DOHH2 (cell line): Measurements from ENCODE around the gene DSTN.

ENCODE experiments used
- H3F3A ChIP-seq: fragments of 200-600 bp; sonication (generic), shearing (Covaris generic); 2 replicates; pipeline ENCODE4 v1.6.0; 2016; ENCODE audit warnings: antibody characterized with exemption, mild to moderate bottlenecking; ENCODE audit not compliant: control insufficient read depth, insufficient read depth
- H3K27ac ChIP-seq: fragments of 200-600 bp; sonication (generic); 2 replicates; pipeline ENCODE4 v1.5.1; 2014; ENCODE audit warnings: low read depth, mild to moderate bottlenecking, low read length, moderate library complexity
- H3K27me3 ChIP-seq: fragments of 200-600 bp; sonication (generic); 2 replicates; pipeline ENCODE4 v1.6.1; 2014; ENCODE audit warnings: mild to moderate bottlenecking, low read length, mixed read lengths; ENCODE audit not compliant: control insufficient read depth
- H3K36me3 ChIP-seq: fragments of 200-600 bp; sonication (generic); 2 replicates; pipeline ENCODE4 v1.6.1; 2014; ENCODE audit warnings: mild to moderate bottlenecking, low read length, moderate library complexity, mixed read lengths; ENCODE audit not compliant: control insufficient read depth
- H3K4me1 ChIP-seq: fragments of 200-600 bp; sonication (generic); 2 replicates; pipeline ENCODE4 v1.6.1; 2014; ENCODE audit warnings: mild to moderate bottlenecking, low read length, mixed read lengths; ENCODE audit not compliant: control insufficient read depth
- H3K4me2 ChIP-seq: fragments of 200-600 bp; sonication (generic); 2 replicates; pipeline ENCODE4 v1.6.0; 2014; ENCODE audit warnings: mild to moderate bottlenecking, low read length, moderate library complexity
- H3K4me3 ChIP-seq: fragments of 200-600 bp; sonication (generic); 2 replicates; pipeline ENCODE4 v1.5.1; 2014; ENCODE audit warnings: mild to moderate bottlenecking, low read length, mixed read lengths
- H3K79me2 ChIP-seq: fragments of 200-600 bp; sonication (generic); 2 replicates; pipeline ENCODE4 v1.6.1; 2014; ENCODE audit warnings: mild to moderate bottlenecking, low read length, mixed read lengths; ENCODE audit not compliant: control insufficient read depth
- H3K9me2 ChIP-seq: fragments of 200-600 bp; sonication (generic); replicated peaks from 2 replicates; pipeline ENCODE4 v1.6.1; 2014; ENCODE audit warnings: mild to moderate bottlenecking, low read length, mixed read lengths; ENCODE audit not compliant: control insufficient read depth
- H3K9me3 ChIP-seq: fragments of 200-600 bp; sonication (generic); 2 replicates; pipeline ENCODE4 v1.6.1; 2014; ENCODE audit warnings: antibody characterized with exemption, low read length, mixed read lengths; ENCODE audit not compliant: control insufficient read depth, insufficient read depth
- H4K20me1 ChIP-seq: fragments of 200-600 bp; sonication (generic); 2 replicates; pipeline ENCODE4 v1.6.0; 2014; ENCODE audit warnings: low read depth, mild to moderate bottlenecking, antibody characterized with exemption, low read length, moderate library complexity; ENCODE audit not compliant: control insufficient read depth, insufficient read depth
- CTCF ChIP-seq: fragments of 200-600 bp; sonication (generic); IDR thresholded peaks from one replicate; pipeline ENCODE4 v1.5.1; 2014; ENCODE audit warnings: antibody characterized with exemption, mild to moderate bottlenecking, low read depth, low read length; ENCODE audit not compliant: poor library complexity, severe bottlenecking
- EZH2phosphoT487 ChIP-seq: fragments of 200-600 bp; sonication (generic); IDR thresholded peaks from 2 replicates; pipeline ENCODE4 v1.6.1; 2017; ENCODE audit warnings: borderline replicate concordance, mild to moderate bottlenecking, antibody characterized with exemption, low read length, moderate library complexity, mixed read lengths

DSTN gene

GRCh38 chr20:17611540-17612286 lies 41.8 kb downstream of the DSTN start:
- Histone ChIP-seq H3K36me3 (no peaks in the 10 kb centered on the region), H3K27ac (no peak overlapping the region), H3K4me3 (no peak overlapping the region), H3F3A (no peaks in the 10 kb centered on the region), H3K9me3 (no peaks in the 10 kb centered on the region), H3K79me2 (no peaks in the 10 kb centered on the region), H3K4me2 (no peak overlapping the region), H3K4me1 (no peaks in the 10 kb centered on the region), H4K20me1 (no peaks in the 10 kb centered on the region), H3K9me2 (no peaks in the 10 kb centered on the region), H3K27me3 (no peaks in the 10 kb centered on the region)
- TF ChIP-seq EZH2phosphoT487 (no peak), CTCF (peak; percentile 19)

- Histone ChIP-seq H3K9me3 (no peaks in the 10 kb centered on the region), H3K36me3 (no peaks in the 10 kb centered on the region), H3F3A (no peaks in the 10 kb centered on the region), H3K4me3 (no peak overlapping the region), H3K4me2 (no peak overlapping the region), H3K27me3 (no peaks in the 10 kb centered on the region), H4K20me1 (no peaks in the 10 kb centered on the region), H3K79me2 (no peaks in the 10 kb centered on the region), H3K4me1 (no peaks in the 10 kb centered on the region), H3K9me2 (no peaks in the 10 kb centered on the region), H3K27ac (no peak overlapping the region)
- TF ChIP-seq CTCF (no peak), EZH2phosphoT487 (no peak)
Measured at GRCh38 chr20:17612287-17612991, 42.6 kb downstream of the DSTN start.

GRCh38 chr20:17612992-17613327 lies 43.1 kb downstream of the DSTN start:
- H3K79me2 ChIP-seq: no peaks in the 10 kb centered on the region
- H3K4me2 ChIP-seq: no peak overlapping the region
- H3K27me3 ChIP-seq: no peaks in the 10 kb centered on the region
- no peaks in the 10 kb centered on the region for H3K9me2 ChIP-seq
- H3F3A ChIP-seq: no peaks in the 10 kb centered on the region
- no peaks in the 10 kb centered on the region for H3K9me3 ChIP-seq
- H3K27ac ChIP-seq: no peak overlapping the region
- H4K20me1 ChIP-seq: no peaks in the 10 kb centered on the region
- H3K4me1 ChIP-seq: no peaks in the 10 kb centered on the region
- H3K36me3 ChIP-seq: no peaks in the 10 kb centered on the region
- no peak for TF ChIP-seq CTCF
- no peak for TF ChIP-seq EZH2phosphoT487
- H3K4me3 ChIP-seq: no peak overlapping the region
